OCI-LY3 (cell line): ENCODE measurements around the gene PCNP.

Experiments
- H2AFZ ChIP-seq: fragments of 200-600, 300-600 bp; shearing (Covaris generic); 2 replicates; pipeline ENCODE4 v1.6.0; 2014; ENCODE audit warnings: antibody characterized with exemption, low read depth, low read length
- H3K27ac ChIP-seq: fragments of 200-600, 300-600 bp; sonication (generic); 2 replicates; pipeline ENCODE4 v1.5.1; 2014; ENCODE audit warnings: mild to moderate bottlenecking, low read length, moderate library complexity, mixed read lengths
- H3K27me3 ChIP-seq: fragments of 200-600, 300-600 bp; sonication (generic); 2 replicates; pipeline ENCODE4 v1.6.1; 2014; ENCODE audit warnings: low read depth, low read length, mixed read lengths
- H3K36me3 ChIP-seq: fragments of 200-600, 300-600 bp; sonication (generic); replicated peaks from 2 replicates; pipeline ENCODE3; 2014; ENCODE audit warnings: low read depth, low read length, mixed read lengths
- H3K4me1 ChIP-seq: fragments of 300-600, 200-600 bp; sonication (generic); 2 replicates; pipeline ENCODE4 v1.6.1; 2014; ENCODE audit warnings: low read length, mixed read lengths
- H3K4me2 ChIP-seq: fragments of 200-600, 300-600 bp; sonication (generic); 2 replicates; pipeline ENCODE4 v1.6.1; 2014; ENCODE audit warnings: low read length, mixed read lengths
- H3K4me3 ChIP-seq: fragments of 300-600, 200-600 bp; sonication (generic); 2 replicates; pipeline ENCODE4 v1.5.1; 2014; ENCODE audit warnings: antibody characterized with exemption, mild to moderate bottlenecking, low read length, moderate library complexity
- H3K79me2 ChIP-seq: fragments of 300-600, 200-600 bp; shearing (Covaris generic); 2 replicates; pipeline ENCODE4 v1.6.1; 2014; ENCODE audit warnings: mild to moderate bottlenecking, low read length, mixed read lengths
- H3K9ac ChIP-seq: fragments of 300-600, 200-600 bp; shearing (Covaris generic); 2 replicates; pipeline ENCODE4 v1.6.0; 2014; ENCODE audit warnings: mild to moderate bottlenecking, low read length, moderate library complexity
- H3K9me3 ChIP-seq: fragments of 200-600, 300-600 bp; shearing (Covaris generic); 2 replicates; pipeline ENCODE4 v1.6.1; 2014; ENCODE audit warnings: low read length, mixed read lengths; ENCODE audit not compliant: insufficient read depth
- H4K20me1 ChIP-seq: fragments of 200-600, 300-600 bp; sonication (generic); 2 replicates; pipeline ENCODE4 v1.6.1; 2016; ENCODE audit warnings: low read length, mixed read lengths; ENCODE audit not compliant: insufficient read depth
- CTCF ChIP-seq: fragments of 200-600, 300-600 bp; sonication (generic); IDR thresholded peaks from 2 replicates; pipeline ENCODE4 v1.5.1; 2014; ENCODE audit warnings: antibody characterized with exemption, low read length, low read depth
- EZH2phosphoT487 ChIP-seq: fragments of 200-600 bp; shearing (Covaris generic); IDR thresholded peaks from 2 replicates; pipeline ENCODE4 v1.6.1; 2018; ENCODE audit warnings: antibody characterized with exemption, mixed run types, low read depth

PCNP gene

GRCh38 chr3:101632586-101632985, 58.6 kb downstream of the PCNP start:
- Histone ChIP-seq H3K27me3 (no peaks in the 10 kb centered on the region), H3K4me2 (no peak overlapping the region), H2AFZ (no peak overlapping the region), H3K9ac (no peak overlapping the region), H3K36me3 (no peaks in the 10 kb centered on the region), H3K4me1 (no peaks in the 10 kb centered on the region), H3K9me3 (no peaks in the 10 kb centered on the region), H3K27ac (no peak overlapping the region), H4K20me1 (no peaks in the 10 kb centered on the region), H3K4me3 (no peak overlapping the region), H3K79me2 (no peaks in the 10 kb centered on the region)
- TF ChIP-seq EZH2phosphoT487 (no peak), CTCF (no peak)

GRCh38 chr3:101633186-101633585, 59.2 kb downstream of the PCNP start:
- Histone ChIP-seq H3K79me2 (no peaks in the 10 kb centered on the region), H3K4me2 (no peak overlapping the region), H3K36me3 (no peaks in the 10 kb centered on the region), H3K4me1 (no peaks in the 10 kb centered on the region), H3K9ac (no peak overlapping the region), H3K27me3 (no peaks in the 10 kb centered on the region), H4K20me1 (no peaks in the 10 kb centered on the region), H3K27ac (no peak overlapping the region), H3K4me3 (no peak overlapping the region), H2AFZ (no peak overlapping the region), H3K9me3 (no peaks in the 10 kb centered on the region)
- TF ChIP-seq EZH2phosphoT487 (no peak), CTCF (no peak)

GRCh38 chr3:101634591-101635196, 60.7 kb downstream of the PCNP start:
- Histone ChIP-seq H2AFZ (no peak overlapping the region), H3K27ac (no peak overlapping the region)

GRCh38 chr3:101635345-101635744, 61.4 kb downstream of the PCNP start:
- no peaks in the 10 kb centered on the region for H3K79me2 ChIP-seq
- H3K9me3 ChIP-seq: no peaks in the 10 kb centered on the region
- no peak overlapping the region for H3K9ac ChIP-seq
- H3K36me3 ChIP-seq: no peaks in the 10 kb centered on the region
- no peaks in the 10 kb centered on the region for H4K20me1 ChIP-seq
- TF ChIP-seq CTCF: no peak
- no peak for TF ChIP-seq EZH2phosphoT487
- H3K4me1 ChIP-seq: no peaks in the 10 kb centered on the region
- H3K27me3 ChIP-seq: no peaks in the 10 kb centered on the region
- H3K27ac ChIP-seq: no peak overlapping the region
- no peak overlapping the region for H2AFZ ChIP-seq
- H3K4me2 ChIP-seq: no peak overlapping the region
- H3K4me3 ChIP-seq: no peak overlapping the region

More at GRCh38 chr3:101634591-101635196, 60.7 kb downstream of the PCNP start:
- Histone ChIP-seq H3K9me3 (no peaks in the 10 kb centered on the region), H3K36me3 (no peaks in the 10 kb centered on the region), H3K9ac (no peak overlapping the region), H3K79me2 (no peaks in the 10 kb centered on the region), H3K4me3 (no peak overlapping the region), H3K27me3 (no peaks in the 10 kb centered on the region), H3K4me1 (no peaks in the 10 kb centered on the region), H3K4me2 (no peak overlapping the region), H4K20me1 (no peaks in the 10 kb centered on the region)
- no peak for TF ChIP-seq CTCF
- no peak for TF ChIP-seq EZH2phosphoT487
